Prostate gland (tissue), 2 donors: Measurements from ENCODE around the gene FAM89B. TPM values are rescaled to one million over a fixed set of nuclear protein-coding genes. Genes with fewer than 3 reads are reported as not detected.

Experiments
- DNase-seq: peaks from one replicate; pipeline ENCODE4 v3.0.0-alpha.2; 2019; ENCODE audit warnings: low spot score
- H3K27ac ChIP-seq, 2 donors: fragments of 200-600 bp; sonication (generic); 2 replicates each; pipeline ENCODE4 v1.5.1; 2017 to 2019
- H3K27me3 ChIP-seq: fragments of 200-600 bp; sonication (generic); replicated peaks from 2 replicates; pipeline ENCODE4 v1.5.1; 2019; ENCODE audit not compliant: insufficient read depth
- H3K36me3 ChIP-seq, 2 donors: fragments of 200-600 bp; sonication (generic); 1 replicate in 1 of 2; 2 replicates in 1 of 2; pipeline versions ENCODE4 v1.5.1 to v1.8.1; 2017 to 2019
- H3K4me1 ChIP-seq: fragments of 200-600 bp; sonication (generic); replicated peaks from 2 replicates; pipeline ENCODE4 v1.5.1; 2019
- H3K4me3 ChIP-seq, 2 donors: fragments of 200-600 bp; sonication (generic); 2 replicates each; pipeline ENCODE4 v1.5.1; 2017 to 2019
- H3K9me3 ChIP-seq: fragments of 200-600 bp; sonication (generic); 2 replicates; pipeline ENCODE4 v1.5.1; 2017
- POLR2A ChIP-seq: fragments of 450-650 bp; IDR thresholded peaks from one replicate; pipeline ENCODE4 v1.6.1; 2016; ENCODE audit warnings: antibody characterized with exemption, mild to moderate bottlenecking
- POLR2AphosphoS5 ChIP-seq: sonication (generic); formaldehyde crosslinking; IDR thresholded peaks from one replicate; pipeline ENCODE4 v1.6.1; 2017; ENCODE audit warnings: antibody characterized with exemption
- WGBS: methylation state at CpG from one replicate; pipeline ENCODE4 v1.1.5; 2018; 5-methylcytosine and 5-hydroxymethylcytosine counted together
- intact Hi-C: fragments of 100-400 bp; cut with DNase I; formaldehyde crosslinking; loops from one replicate; pipeline ENCODE4 v1.14.2; 2022
- total RNA-seq, 2 donors: library from RNA; depleted of rRNA; stranded (reverse); fragments of >200 nt; gene quantifications; one replicate each; pipeline ENCODE4 v1.1.0, GENCODE V29; 2016
- TF ChIP-seq, protein P1 (sequence below), 4 experiments: fragments of 200-600 bp in 2 of 4; fragments of 450-650 bp in 2 of 4; sonication (generic) in 2 of 4; IDR thresholded peaks; 1 replicate in 3 of 4; 2 replicates in 1 of 4; pipeline ENCODE4 v1.5.1; 2016 to 2019; ENCODE audit warnings: antibody characterized with exemption in 4 of 4, mild to moderate bottlenecking in 2 of 4, moderate library complexity in 2 of 4

FAM89B gene
- total RNA-seq, 2 donors from 2014 or later: 68.6 to 92.6 TPM

DNA sequence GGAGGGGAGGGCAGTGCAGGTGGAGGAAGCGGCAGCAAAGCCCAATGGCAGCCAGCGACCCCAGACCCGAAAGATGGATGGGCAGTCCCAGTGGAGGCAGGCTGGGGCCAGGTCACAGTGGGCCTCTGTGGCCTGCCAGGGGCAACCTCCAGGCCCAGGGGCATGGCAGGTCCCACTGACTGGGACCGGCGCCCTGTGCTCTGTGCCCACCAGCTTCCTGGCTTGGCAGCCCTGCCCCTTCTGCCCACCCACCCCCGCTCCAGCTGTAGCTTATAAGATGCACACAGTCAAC lies 27.6 kb downstream of the FAM89B start:
- TF ChIP-seq POLR2A (no peak), POLR2AphosphoS5 (no peak)
- TF ChIP-seq, protein P1, sequence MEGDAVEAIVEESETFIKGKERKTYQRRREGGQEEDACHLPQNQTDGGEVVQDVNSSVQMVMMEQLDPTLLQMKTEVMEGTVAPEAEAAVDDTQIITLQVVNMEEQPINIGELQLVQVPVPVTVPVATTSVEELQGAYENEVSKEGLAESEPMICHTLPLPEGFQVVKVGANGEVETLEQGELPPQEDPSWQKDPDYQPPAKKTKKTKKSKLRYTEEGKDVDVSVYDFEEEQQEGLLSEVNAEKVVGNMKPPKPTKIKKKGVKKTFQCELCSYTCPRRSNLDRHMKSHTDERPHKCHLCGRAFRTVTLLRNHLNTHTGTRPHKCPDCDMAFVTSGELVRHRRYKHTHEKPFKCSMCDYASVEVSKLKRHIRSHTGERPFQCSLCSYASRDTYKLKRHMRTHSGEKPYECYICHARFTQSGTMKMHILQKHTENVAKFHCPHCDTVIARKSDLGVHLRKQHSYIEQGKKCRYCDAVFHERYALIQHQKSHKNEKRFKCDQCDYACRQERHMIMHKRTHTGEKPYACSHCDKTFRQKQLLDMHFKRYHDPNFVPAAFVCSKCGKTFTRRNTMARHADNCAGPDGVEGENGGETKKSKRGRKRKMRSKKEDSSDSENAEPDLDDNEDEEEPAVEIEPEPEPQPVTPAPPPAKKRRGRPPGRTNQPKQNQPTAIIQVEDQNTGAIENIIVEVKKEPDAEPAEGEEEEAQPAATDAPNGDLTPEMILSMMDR (IDR thresholded peaks at IDR 0.05): no peak
- H3K36me3 ChIP-seq: peaks cover 5 to 29% of the 10 kb centered on the region in 2 donors
- no peak overlapping the region for H3K27ac ChIP-seq
- no peaks in the 10 kb centered on the region for H3K27me3 ChIP-seq
- H3K4me1 ChIP-seq: no peaks in the 10 kb centered on the region
- no peak overlapping the region for H3K4me3 ChIP-seq
- 94% methylated on average over 6 of the region's 6 CpGs for WGBS
- intact Hi-C loops: no loop called here
- no peak for DNase-seq
- no peaks in the 10 kb centered on the region for H3K9me3 ChIP-seq

GRCh38 chr11:65604258-65604657 lies 31.9 kb downstream of the FAM89B start:
- Histone ChIP-seq H3K4me1 (no peaks in the 10 kb centered on the region), H3K27ac (no peak overlapping the region), H3K27me3 (no peaks in the 10 kb centered on the region), H3K9me3 (no peaks in the 10 kb centered on the region), H3K4me3 (no peak overlapping the region), H3K36me3 (peaks cover 10 to 26% of the 10 kb centered on the region in 2 donors)
- WGBS: 100% methylated on average over 1 of the region's 1 CpG
- intact Hi-C loops: no loop called here
- TF ChIP-seq POLR2A (no peak), POLR2AphosphoS5 (no peak)
- TF ChIP-seq, protein P1 (IDR thresholded peaks at IDR 0.05): no peak
- DNase-seq: no peak

DNA sequence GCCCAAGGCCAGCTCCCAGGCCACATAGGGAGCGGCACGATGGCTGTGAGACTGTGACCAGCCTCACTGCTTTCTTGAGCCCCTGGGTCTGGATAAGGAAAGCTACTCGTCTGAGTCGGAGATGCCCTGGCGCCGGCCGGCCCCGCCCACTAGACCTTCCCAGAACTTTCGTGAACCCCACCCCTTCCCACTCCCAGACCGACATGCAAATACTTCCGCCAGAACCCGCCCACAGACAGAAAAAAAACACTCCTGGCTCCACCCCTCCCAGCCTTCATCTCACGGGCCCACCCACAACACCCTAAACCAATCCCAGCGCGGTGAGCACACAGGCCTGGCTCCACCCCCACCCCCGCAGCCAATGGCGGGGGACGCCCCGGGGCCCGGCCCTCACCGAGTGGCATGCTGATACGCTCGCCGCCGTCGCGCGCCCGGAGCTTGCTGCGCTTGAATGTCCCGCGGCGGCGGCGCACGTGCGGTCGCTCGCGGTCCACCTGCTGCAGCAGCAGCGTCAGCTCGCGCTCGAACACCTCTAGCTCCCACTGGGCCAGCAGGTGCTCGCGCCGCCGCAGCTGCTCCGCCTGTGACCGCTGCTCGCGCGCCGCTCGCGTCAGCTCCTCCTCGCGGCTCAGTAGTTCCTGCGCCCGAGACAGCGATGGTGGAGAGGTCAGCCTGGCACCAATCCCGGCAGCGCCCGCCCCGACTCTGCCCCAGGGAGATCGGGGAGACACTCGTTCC lies 34.7 kb downstream of the FAM89B start:
- Histone ChIP-seq H3K27me3 (no peaks in the 10 kb centered on the region), H3K9me3 (no peaks in the 10 kb centered on the region), H3K4me3 (no peak overlapping the region), H3K36me3 (peaks cover 10 to 26% of the 10 kb centered on the region in 2 donors), H3K4me1 (peaks cover 16% of the 10 kb centered on the region), H3K27ac (peak overlapping the region; percentile 57 to 79)
- WGBS: 39% methylated on average over 67 of the region's 67 CpGs
- peak; percentile 89 for DNase-seq
- intact Hi-C loops: no loop called here
- TF ChIP-seq, protein P1 (IDR thresholded peaks at IDR 0.05): no peak
- peak; percentile 73 for TF ChIP-seq POLR2AphosphoS5
- TF ChIP-seq POLR2A: peak; percentile 34

DNA sequence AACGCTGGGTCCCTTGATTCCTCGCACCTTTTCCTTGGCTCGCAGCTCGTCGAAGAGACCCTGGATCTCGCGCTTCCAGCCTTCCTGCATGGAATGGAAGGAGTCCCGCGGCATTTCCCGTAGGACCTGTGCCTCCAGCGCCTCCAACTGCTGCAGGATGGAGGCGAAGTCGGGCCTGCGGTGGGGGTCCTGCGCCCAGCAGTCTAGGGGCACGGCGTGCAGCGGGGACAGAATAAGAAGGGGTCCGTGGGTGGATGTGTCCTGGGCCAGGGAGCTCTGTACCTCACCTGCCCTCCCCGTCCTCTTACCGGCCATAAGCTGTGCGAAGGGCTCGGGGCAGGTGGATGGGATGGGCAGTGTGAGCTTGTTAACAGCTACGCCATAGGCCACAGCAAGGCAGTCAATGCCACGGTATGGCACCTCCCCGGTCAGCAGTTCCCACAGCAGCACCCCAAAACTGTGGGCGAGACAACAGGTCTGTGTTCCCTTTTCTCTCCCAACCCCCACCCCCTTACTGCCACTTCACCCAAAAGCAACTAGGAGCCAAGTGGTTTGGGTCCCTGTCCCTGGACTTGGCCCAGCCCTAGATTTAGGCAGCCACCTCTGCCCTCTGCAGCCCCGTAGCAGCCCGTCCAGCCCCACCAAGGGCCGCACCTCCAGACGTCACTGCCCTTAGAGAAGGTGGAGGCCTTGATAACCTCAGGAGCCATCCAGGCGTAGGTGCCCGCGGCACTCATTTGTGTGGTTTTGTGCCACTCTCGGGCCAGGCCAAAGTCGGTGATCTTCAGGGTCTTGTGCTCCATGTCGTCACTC lies 35.5 kb downstream of the FAM89B start:
- Histone ChIP-seq H3K4me3 (no peak overlapping the region), H3K36me3 (peaks cover 10 to 26% of the 10 kb centered on the region in 2 donors)
- TF ChIP-seq POLR2AphosphoS5 (no peak), POLR2A (no peak)
- TF ChIP-seq, protein P1 (IDR thresholded peaks at IDR 0.05): no peak

More for the DNA sequence above, 35.5 kb downstream of the FAM89B start:
- WGBS: 76% methylated on average over 37 of the region's 37 CpGs
- intact Hi-C loops: no loop called here
- H3K27me3 ChIP-seq: no peaks in the 10 kb centered on the region
- H3K9me3 ChIP-seq: no peaks in the 10 kb centered on the region
- DNase-seq: no peak
- peaks cover 24% of the 10 kb centered on the region for H3K4me1 ChIP-seq
- H3K27ac ChIP-seq: no peak overlapping the region
